HAP-1 (cell line): ENCODE measurements around the gene TMEM26.

Experiments used
- DNase-seq, 2 experiments: peaks; one replicate each; pipeline ENCODE4 v3.0.0-alpha.2; 2016 to 2020; ENCODE audit warnings: low spot score in 2 of 2
- H3K27me3 ChIP-seq: fragments of 250-450 bp; sonication (Bioruptor Pico); 2 replicates; pipeline ENCODE4 v1.5.1; 2020; ENCODE audit warnings: low read depth, mild to moderate bottlenecking, moderate library complexity
- H3K36me3 ChIP-seq: fragments of 250-450 bp; sonication (Bioruptor Pico); replicated peaks from 2 replicates; pipeline ENCODE4 v1.5.1; 2020; ENCODE audit warnings: mild to moderate bottlenecking
- H3K4me1 ChIP-seq: fragments of 250-450 bp; sonication (Bioruptor Pico); 2 replicates; pipeline ENCODE4 v1.5.1; 2020; ENCODE audit warnings: mild to moderate bottlenecking
- H3K4me3 ChIP-seq: fragments of 250-450 bp; sonication (Bioruptor Pico); 2 replicates; pipeline ENCODE4 v1.5.1; 2020; ENCODE audit warnings: mild to moderate bottlenecking, moderate library complexity
- H3K9me3 ChIP-seq: fragments of 250-450 bp; sonication (Bioruptor Pico); 2 replicates; pipeline ENCODE4 v1.5.1; 2020; ENCODE audit warnings: mild to moderate bottlenecking, moderate library complexity
- in situ Hi-C: fragments of 300-500 bp; cut with MboI; formaldehyde crosslinking; loops from 3 replicates; pipeline ENCODE4 v1.14.3; 2020; ENCODE audit warnings: low sequenced_read_pairs, inconsistent platforms, mixed read lengths

Gene TMEM26

DNA sequence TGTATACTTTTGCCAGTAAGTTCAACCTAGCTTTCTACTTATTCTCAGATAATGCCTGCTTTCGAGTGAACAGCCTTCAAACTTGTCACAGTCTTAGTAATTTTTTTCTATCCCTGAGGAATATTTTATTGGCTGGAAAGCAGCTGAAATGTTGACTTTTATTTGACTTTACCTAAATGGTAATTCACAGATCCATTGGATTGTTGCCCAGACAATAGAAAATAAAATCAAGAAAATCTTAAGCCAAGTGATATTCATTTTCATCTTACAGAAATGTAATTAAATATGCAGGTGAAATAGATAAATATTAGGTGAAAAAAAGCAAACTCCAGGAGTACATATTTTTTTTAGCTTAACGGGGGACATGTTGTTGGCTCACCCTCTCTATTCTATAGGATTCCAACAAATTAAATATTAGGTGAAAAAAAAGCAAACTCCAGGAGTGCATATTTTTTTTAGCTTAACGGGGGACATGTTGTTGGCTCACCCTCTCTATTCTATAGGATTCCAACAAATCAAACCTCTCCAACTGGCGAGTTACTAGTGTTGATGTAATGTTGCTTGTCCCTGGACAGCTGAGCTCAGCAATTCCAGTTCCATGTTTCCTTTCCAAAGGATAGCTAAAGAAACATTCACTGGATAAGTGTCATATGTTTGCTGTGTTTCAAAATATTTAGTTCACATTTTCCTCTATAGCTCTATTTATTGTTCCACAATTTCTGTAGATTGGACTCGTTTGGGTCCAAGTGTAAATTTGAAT is 4.2 kb downstream of the TMEM26 start:
- Histone ChIP-seq H3K4me1 (no peaks in the 10 kb centered on the region), H3K27me3 (no peaks in the 10 kb centered on the region), H3K4me3 (no peak overlapping the region), H3K36me3 (no peaks in the 10 kb centered on the region), H3K9me3 (no peaks in the 10 kb centered on the region)
- in situ Hi-C loops, result no loop called here
- no peak for DNase-seq

DNA sequence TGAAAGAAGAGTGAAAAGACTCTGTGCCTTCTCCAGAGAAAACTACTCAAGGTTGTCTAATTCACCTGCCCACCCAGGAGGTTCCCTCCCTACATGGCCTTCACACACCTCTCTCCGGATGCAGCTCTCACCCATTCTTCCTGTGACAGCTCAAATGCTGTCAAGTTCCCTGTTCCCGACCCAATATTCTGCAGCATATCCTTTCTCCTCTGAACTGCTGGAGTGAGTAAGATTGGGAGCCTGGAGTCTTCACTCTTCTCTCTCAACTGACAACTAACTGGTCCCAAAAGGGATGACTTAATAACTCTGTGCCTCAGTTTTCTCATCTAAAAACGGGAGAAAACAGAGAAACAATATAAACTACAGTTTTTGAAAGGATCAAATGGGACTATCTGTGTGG is 5.1 kb downstream of the TMEM26 start:
- Histone ChIP-seq H3K9me3 (no peaks in the 10 kb centered on the region), H3K36me3 (no peaks in the 10 kb centered on the region), H3K4me1 (no peaks in the 10 kb centered on the region), H3K4me3 (no peak overlapping the region), H3K27me3 (no peaks in the 10 kb centered on the region)
- no peak for DNase-seq
- in situ Hi-C loops, result no loop called here

DNA sequence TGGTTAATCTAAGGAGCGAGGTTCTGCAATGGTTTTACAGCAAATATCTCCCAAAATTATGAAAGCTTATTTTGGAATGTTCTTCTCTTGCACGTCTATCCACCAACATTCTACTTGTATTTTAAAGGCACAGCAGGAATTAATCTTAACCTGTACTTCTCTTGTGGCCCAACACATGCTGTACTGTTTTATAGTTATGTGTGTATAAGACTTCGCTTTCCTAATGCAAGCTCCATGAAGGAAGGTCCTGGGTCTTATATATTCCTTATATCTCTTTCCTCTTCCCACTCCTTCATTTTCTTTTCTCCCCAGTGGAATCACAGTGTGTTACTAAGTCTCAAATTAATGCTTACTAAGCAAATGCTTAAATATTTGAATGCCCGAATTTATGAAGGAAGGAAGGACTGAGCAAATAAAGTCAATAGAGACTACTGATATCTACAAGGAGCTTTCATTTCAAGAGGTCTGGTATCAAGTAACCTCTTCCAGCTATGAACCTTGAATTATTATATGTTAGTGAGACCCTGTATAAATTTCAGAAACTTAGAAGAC is 14.0 kb downstream of the TMEM26 start:
- in situ Hi-C loops, result no loop called here
- H3K4me3 ChIP-seq, result no peak overlapping the region

DNA sequence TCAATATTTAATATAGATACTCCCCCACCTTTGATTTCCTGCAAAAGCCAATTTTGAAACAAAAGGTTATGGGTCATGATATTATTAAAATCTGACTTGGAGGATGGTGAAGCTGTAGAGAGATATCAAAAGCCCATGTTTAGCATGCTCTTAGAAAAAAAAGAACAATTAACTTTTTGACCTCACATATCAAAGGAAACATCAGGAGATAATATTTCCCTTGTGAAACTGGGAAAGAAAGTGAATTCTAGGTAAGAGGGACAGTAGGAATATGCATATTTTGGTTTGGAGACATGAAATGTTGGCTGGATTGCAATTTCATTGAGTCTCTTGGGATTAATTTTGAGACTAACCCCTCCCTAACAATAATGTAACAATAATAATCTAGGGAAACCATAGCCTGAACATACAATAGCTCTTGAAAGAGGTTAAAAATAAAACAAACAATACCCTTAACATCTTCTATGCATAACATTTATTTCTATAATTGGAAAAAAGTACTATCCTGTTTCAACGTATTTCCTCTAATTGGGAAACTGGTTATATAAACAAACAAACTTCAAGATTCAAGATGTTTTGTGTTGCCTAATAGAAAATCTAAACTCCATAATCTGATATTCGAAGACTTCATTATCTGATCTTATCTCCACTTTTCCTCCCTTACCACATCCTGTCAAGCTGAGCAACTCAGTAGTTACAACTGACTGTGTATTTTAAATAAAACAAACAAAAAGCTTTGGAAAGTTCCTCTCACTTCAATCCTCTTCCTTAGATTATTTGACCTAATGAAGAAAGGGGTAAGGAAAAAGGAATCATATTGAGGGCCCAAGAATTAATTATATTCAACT is 14.8 kb downstream of the TMEM26 start:
- Histone ChIP-seq H3K36me3 (no peaks in the 10 kb centered on the region), H3K4me1 (no peaks in the 10 kb centered on the region), H3K27me3 (no peaks in the 10 kb centered on the region), H3K4me3 (no peak overlapping the region), H3K9me3 (no peaks in the 10 kb centered on the region)
- in situ Hi-C loops, result no loop called here
- DNase-seq, result no peak

More for the DNA sequence above, 14.0 kb downstream of the TMEM26 start:
- Histone ChIP-seq H3K27me3 (no peaks in the 10 kb centered on the region), H3K4me1 (no peaks in the 10 kb centered on the region), H3K9me3 (no peaks in the 10 kb centered on the region), H3K36me3 (no peaks in the 10 kb centered on the region)
- no peak for DNase-seq

DNA sequence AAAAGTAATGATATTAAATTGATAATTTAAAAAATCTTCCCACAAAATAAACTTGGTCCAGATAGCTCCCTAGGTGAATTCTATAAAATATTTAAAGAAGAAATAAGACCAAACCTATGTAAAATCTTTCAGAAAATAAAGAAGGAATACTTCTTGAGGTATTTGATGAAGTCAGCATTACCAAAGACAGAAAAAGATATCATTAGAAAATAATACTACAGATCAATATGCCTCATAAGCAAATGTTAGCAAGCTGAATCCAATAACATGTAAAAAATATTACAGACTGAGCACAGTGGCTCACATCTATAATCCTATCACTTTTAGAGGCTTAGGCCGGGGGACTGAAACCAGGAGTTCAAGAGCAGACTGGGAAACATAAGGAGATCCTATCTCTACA is 30.0 kb downstream of the TMEM26 start:
- H3K27me3 ChIP-seq, result no peaks in the 10 kb centered on the region
- H3K9me3 ChIP-seq, result 0 out of 2 replicates have a peak, but pooled peaks cover 2% of the 10 kb centered on the region
- in situ Hi-C loops, result no loop called here
- H3K4me1 ChIP-seq, result no peaks in the 10 kb centered on the region
- H3K36me3 ChIP-seq, result no peaks in the 10 kb centered on the region
- DNase-seq, result no peak
- H3K4me3 ChIP-seq, result no peak overlapping the region

DNA sequence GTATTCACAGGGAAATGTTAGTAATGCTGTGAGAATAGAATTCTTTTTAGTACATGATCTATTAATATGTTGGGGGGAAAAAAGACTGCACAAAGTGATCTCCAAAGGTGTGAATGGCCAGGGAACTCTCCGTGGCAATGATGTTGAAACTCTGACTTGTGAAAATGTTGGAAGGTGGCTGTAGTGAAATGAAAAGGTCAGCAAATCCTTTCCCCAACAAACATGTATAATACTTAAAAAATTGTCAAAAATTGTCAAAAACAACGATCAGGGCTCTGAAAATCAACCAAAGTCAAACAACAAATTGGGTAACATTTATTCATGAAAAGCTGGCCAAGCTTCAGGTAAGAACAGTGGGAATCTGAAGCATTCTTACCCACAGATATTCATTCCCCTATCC is 35.5 kb downstream of the TMEM26 start:
- no peak overlapping the region for H3K4me3 ChIP-seq

DNA sequence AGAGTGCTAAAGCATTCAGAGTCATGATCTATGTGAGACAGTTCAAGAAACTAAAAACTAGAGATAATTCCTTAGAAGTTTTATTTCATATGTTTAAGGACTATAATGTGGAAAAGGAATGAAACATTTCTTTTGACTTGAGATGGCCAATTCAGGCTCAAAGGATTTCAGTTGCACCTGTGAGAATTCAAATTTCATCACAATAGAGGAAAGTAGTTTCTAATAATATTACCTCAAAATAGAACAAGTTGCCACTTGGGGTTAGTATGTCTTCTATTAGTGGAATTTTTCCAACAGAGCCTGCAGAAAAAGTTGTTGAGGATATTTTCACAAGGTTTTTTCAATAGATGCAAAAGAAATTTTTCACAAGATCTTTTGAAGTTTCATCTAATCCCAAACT is 37.4 kb downstream of the TMEM26 start:
- in situ Hi-C loops, result no loop called here
- no peaks in the 10 kb centered on the region for H3K36me3 ChIP-seq

More for the DNA sequence above, 35.5 kb downstream of the TMEM26 start:
- H3K9me3 ChIP-seq, result 0 out of 2 replicates have a peak, but pooled peaks cover 2% of the 10 kb centered on the region
- in situ Hi-C loops, result no loop called here
- H3K36me3 ChIP-seq, result no peaks in the 10 kb centered on the region
- DNase-seq, result no peak
- no peaks in the 10 kb centered on the region for H3K27me3 ChIP-seq
- H3K4me1 ChIP-seq, result no peaks in the 10 kb centered on the region

DNA sequence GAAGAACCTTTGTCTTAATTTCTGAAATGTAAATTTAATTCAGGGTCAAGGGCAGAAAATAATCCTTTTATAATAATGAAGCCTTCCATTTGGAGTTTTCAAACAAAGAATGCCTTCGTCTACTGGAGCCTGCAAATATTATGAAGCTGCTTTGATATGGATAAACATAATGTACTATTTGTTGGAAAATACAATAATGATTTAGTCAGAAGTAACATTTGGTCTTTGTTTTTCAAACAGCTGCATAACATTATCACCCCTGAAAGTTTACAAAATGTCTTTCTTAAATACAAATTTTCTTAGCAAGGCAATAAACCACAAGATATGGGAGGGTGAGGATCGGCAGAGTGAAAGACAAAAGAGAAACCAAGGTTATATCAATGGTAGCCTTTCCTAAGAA is 41.5 kb downstream of the TMEM26 start:
- peak; percentile 11 to 58 for DNase-seq
- H3K4me3 ChIP-seq, result no peak overlapping the region
- in situ Hi-C loops, result no loop called here
- H3K4me1 ChIP-seq, result peaks cover 15% of the 10 kb centered on the region
- no peaks in the 10 kb centered on the region for H3K27me3 ChIP-seq
- H3K36me3 ChIP-seq, result no peaks in the 10 kb centered on the region
- H3K9me3 ChIP-seq, result no peaks in the 10 kb centered on the region

More for the DNA sequence above, 37.4 kb downstream of the TMEM26 start:
- Histone ChIP-seq H3K27me3 (no peaks in the 10 kb centered on the region), H3K4me1 (peaks cover 14% of the 10 kb centered on the region), H3K9me3 (no peaks in the 10 kb centered on the region), H3K4me3 (no peak overlapping the region)
- no peak for DNase-seq

DNA sequence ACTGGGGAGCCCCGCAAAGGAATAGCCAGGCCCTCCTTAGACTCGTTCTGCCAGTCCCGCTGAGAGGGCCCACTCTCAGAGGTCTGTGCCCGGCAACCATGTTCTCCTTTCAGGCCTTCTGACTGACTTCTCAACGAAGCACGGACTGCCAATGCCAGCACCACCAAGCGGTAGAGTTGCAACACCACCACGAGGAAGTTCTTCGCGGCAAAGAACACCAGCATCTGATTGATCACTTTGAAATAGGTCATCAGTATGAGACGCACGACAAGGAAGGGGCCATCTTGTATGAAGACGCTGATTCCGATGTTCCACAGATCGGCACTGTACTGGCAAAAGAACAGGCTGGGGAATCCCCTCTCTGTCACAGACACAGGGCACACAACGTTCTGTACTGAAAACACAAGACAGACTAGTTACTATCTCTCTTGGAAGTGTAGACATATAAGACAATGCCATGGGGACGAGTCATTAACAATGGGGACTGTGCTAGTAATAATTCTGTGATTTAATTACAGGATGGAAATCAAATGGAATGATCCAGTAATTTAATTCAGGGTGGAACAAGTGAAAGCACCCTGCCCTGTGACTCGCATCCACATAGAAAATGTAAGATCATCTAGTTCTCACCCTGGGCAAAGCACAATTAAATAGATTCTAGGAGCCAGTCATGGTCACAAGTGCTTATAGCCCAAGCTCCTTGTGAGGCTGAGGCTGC is 42.7 kb downstream of the TMEM26 start:
- peaks cover 15% of the 10 kb centered on the region for H3K4me1 ChIP-seq
- no peak for DNase-seq
- no peaks in the 10 kb centered on the region for H3K9me3 ChIP-seq
- no peaks in the 10 kb centered on the region for H3K27me3 ChIP-seq
- in situ Hi-C loops, result no loop called here
- no peaks in the 10 kb centered on the region for H3K36me3 ChIP-seq
- no peak overlapping the region for H3K4me3 ChIP-seq

DNA sequence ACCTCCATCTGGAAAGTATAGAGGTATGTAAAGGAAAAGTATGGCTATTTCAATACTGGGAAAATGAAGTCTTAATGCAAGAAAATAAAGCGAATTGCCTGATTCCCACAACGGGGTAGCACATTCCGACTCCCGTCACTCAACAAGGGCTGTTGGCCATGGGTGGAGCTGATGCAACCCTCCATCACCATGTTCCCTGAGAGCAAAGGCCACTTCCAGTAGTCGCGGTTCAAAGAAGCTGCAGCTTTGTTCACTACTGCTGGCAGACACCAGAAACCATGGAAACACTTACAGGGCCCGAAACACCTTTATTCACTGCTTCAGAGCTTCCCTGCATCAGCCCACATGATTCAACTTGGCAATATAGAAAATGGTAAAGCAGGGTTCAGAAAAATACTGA is 44.0 kb downstream of the TMEM26 start:
- Histone ChIP-seq H3K36me3 (no peaks in the 10 kb centered on the region), H3K27me3 (no peaks in the 10 kb centered on the region), H3K9me3 (no peaks in the 10 kb centered on the region), H3K4me1 (peaks cover 20% of the 10 kb centered on the region), H3K4me3 (no peak overlapping the region)
- in situ Hi-C loops, result no loop called here
- DNase-seq, result no peak

DNA sequence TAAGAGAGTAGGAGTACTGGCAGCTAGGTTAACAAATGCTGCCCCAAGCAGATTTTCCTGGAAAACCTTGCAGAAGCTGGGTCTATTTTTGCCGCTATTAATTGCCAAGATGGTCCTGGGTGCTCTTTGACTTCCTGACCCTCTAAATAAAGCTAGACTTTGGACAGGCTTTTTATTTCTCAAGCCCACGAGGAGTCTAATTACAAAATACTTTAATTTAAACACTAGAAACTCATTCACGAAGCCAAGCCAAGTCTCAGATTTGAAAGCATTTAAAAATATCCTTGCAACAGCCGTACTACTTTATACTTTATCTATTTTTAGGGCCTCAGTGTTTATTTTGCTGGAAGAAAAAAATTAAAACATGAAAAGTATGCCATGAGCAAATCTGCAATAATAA is 45.1 kb downstream of the TMEM26 start:
- DNase-seq, result no peak
- no peaks in the 10 kb centered on the region for H3K27me3 ChIP-seq
- no peaks in the 10 kb centered on the region for H3K9me3 ChIP-seq
- H3K4me1 ChIP-seq, result peaks cover 20% of the 10 kb centered on the region
- in situ Hi-C loops, result no loop called here
- no peak overlapping the region for H3K4me3 ChIP-seq
- H3K36me3 ChIP-seq, result no peaks in the 10 kb centered on the region

DNA sequence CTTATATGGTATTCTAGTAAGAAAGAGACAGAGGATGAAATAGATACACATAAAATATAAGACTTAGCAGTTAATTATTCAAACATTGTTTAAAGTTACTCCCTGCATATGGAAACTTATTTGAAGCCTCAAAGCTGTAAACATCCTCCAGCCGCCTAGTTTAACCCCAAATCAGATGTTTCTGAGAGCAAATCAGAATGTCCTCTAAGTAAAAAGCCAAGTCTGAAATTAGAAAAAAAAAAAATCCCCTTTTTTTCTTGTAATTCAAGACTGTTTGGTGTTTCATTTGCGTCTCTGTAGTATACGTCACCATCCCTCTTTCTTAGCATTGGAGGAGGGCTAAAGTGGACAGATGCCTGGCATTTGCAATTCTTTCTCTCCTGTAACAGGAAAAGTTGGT is 46.4 kb downstream of the TMEM26 start:
- in situ Hi-C loops, result no loop called here
- Histone ChIP-seq H3K36me3 (no peaks in the 10 kb centered on the region), H3K27me3 (no peaks in the 10 kb centered on the region), H3K4me1 (peaks cover 14% of the 10 kb centered on the region), H3K9me3 (no peaks in the 10 kb centered on the region), H3K4me3 (no peak overlapping the region)
- no peak for DNase-seq

DNA sequence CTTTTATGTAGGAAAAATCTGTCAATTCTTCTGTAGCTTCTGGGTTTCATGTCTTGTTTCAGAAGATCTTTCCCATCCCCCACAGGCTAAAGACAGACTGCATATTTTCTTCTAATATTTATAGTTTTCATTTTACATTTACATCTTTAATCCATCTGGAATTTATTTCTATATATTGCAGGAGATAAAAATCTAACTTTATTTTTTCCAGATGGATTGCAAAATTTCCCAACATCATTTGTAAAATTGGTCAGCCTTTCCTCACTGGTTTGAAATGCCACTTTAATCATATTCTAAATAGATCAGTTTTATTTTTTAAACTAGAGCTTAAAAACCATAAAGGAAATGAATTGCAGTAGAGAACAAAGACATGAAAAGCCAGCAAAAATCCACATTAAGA is 46.9 kb downstream of the TMEM26 start:
- no peak for DNase-seq
- no peaks in the 10 kb centered on the region for H3K27me3 ChIP-seq
- in situ Hi-C loops, result no loop called here
- no peaks in the 10 kb centered on the region for H3K9me3 ChIP-seq
- H3K4me1 ChIP-seq, result peaks cover 10% of the 10 kb centered on the region
- H3K4me3 ChIP-seq, result no peak overlapping the region
- H3K36me3 ChIP-seq, result no peaks in the 10 kb centered on the region
